Activated CD4-positive, alpha-beta T cell treated with anti-CD3 and anti-CD28 coated beads, Interleukin-2, amount 50 U/mL, for 24 hours (primary cell): ENCODE data around the gene SPX.

Experiments
- DNase-seq, 2 donors: peaks; one replicate each; pipeline ENCODE4 v3.0.0-alpha.2; 2020; ENCODE audit warnings: low read depth in 1 of 2, low spot score in 1 of 2

Gene SPX

GRCh38 chr12:21577516-21577915 is 51.4 kb downstream of the SPX start:
- DNase-seq, result no peak

DNA sequence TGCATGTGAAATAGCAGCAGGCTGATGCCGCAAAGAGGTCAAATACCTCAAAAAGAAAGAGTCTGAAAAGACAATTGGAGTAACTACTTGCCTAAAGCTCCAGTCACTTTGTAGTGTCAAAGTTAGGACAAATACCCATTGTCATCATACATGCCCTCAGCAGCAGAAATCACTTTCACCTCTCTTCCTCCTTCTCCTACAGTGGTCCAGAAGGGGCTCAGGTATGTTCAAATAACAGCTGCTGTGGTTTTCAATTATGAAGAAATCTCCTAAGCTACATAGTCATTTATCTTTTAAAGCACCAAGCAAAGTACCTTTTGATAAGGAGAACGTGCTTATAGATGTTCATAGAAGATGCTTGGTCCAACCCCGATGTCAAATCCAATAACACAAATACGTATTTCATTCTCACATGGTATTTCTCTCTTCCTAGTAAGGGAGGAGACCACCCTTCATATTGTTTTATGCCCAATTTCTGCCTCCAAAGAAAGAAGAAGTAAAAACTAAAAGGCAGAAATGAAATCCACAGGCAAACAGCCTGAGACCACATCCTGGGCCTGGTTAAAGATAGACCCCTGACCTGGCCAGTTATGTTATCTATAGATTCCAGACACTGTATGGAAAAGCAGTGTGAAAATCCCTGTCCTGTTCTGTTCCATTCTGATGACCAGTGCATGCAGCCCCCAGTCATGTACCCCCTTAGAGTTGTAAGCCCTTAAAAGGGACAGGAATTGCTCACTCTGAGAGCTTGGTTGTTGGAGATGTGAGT is 54.8 kb downstream of the SPX start:
- DNase-seq, result no peak
